SIG-M5 (cell line): Measurements from ENCODE around the gene HIRA.
"Not testable (repeated sequence)": the region's sequence is repeated elsewhere in the genome, so short reads cannot be mapped to it uniquely, and the experiment has no call there.

Experiments used
- DNase-seq: peaks from one replicate; lab custom pipeline; 2025; lab: John Stamatoyannopoulos, UW

Gene HIRA

DNA sequence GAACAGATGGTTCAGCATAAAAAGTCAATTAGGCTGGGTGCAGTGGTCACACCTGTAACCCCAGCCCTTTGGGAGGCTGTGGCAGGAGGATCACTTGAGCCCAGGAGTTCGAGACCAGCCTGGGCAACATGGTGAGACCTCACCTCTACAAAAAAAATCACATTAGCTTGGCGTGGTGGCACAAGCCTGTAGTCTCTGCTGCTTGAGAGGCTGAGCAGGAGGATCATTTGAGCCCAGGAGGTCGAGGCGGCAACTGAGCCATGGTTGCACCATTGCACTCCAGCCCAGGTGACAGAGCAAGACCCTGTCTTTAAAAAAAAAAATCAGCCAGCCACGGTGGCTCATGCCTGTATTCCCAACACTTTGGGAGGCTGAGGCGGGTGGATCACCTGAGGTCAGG lies 108.1 kb downstream of the HIRA start:
- DNase-seq: not testable (repeated sequence)

DNA sequence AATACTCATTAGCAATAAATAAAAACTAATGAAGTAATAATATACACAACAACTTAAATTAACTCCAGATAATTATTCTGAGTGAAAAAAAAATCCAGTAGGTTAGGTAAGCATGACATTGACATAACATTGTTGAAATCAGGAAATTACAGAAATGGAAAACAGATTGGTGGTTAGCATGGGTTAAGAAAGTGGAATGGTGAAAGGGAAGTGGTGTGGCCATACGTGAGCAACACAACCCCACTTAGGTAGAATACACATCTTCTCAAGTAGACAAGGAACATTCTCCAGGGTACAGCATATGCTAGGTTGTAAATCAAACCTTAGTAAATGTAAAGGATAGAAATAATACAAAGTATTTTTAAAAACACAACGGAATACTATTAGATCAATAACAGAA lies 109.8 kb downstream of the HIRA start:
- no peak for DNase-seq

DNA sequence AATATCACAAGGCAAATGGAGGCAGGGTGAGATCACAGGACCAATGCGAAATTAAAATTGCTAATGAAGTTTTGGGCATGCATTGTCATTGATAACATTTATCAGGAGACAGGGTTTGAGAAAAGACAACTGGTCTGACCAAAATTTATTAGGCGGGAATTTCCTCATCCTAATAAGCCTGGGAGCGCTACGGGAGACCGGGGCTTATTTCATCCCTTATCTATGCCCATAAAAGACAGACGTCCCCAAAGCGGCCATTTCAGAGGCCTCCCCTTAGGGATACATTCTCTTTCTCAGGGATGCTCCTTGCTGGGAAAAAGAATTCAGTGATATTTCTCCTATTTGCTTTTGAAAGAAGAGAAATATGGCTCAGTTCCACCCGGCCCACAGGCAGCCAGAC lies 111.4 kb downstream of the HIRA start:
- not testable (repeated sequence) for DNase-seq

DNA sequence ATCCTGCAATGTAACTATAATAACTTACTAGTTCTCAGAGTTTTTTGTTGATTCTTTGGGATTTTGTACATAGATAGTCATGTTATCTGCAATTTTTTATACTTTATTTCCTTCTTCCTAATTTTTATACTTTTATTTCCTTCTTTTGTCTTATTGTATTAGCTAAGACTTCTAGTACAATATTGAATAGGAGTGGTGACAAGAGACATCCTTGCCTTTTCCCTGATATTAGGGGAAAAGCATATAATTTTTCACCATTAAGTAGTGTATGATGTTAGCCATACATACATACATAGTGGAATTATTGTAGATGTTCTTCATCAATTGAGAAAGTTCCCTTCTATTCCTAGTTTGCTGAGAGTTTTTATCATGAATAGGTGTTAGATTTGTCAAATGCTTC lies 112.3 kb downstream of the HIRA start:
- DNase-seq: no peak

DNA sequence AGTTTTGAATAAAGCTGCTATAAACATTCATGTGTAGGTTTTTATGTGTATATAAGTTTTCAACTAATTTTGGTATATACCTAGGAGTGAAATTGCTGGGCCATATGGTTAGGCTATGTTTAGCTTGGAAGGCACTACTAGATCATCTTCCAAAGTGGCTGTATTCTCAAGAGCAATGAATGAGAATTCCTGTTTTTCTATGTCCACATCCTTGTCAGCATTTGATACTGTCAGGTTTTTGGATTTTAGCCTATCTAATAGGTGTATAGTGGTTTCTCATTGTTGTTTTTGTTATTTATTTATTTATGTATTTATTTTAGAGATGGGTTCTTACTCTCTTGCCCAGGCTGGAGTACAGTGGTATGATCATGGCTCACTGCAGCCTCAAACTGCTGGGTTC lies 113.7 kb downstream of the HIRA start:
- DNase-seq: no peak

DNA sequence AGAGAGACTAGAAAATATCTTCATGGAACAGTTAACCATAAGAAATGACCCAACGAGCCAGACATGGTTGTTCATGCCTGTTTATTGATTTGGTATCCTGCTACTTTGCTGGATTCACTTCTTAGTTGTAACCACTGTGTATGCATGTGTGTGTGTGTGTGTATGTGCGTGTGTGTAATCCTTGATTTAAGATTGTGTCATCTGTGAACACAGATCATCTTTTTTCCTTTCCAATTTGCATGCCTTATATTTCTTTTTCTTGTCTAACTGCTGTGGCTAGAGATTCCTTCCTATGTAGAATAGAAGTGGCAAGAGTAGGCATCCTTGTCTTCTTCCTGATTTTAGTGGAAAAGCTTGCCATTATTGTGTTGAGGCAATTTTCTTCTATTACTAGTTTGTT lies 123.7 kb downstream of the HIRA start:
- DNase-seq: no peak

DNA sequence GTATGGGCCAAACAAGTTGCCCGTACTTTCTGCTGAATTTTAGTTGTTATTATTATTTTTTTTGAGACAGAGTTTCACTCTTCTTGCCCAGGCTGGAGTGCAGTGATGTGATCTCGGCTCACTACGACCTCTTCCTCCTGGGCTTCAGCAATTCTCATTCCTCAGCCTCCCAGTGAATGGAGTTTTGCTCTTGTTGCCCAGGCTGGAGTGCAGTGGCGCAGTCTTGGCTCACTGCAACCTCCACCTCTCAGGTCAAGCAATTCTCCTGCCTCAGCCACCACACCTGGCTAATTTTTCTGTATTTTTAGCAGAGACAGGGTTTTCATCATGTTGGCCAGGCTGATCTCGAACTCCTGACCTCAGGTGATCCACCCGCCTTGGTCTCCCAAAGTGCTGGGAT lies 125.0 kb downstream of the HIRA start:
- not testable (repeated sequence) for DNase-seq

DNA sequence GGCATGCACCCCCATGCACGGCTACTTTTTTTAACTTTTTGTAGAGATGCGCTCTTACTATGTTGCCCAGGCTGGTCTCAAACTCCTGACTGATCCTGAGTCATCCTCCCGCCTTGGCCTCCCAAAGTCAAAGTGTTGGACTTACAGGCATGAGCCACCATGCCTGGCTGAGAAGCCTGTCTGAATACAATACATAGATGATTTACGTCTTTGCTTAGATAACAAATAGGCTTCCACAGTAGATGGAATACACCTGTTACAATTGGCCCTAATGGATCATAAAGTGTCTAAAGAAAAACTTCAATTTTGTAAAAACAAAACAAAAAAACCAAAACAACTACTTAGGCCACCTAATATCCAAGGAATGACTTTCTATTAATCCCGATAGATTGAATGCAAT lies 127.0 kb downstream of the HIRA start:
- no peak for DNase-seq

DNA sequence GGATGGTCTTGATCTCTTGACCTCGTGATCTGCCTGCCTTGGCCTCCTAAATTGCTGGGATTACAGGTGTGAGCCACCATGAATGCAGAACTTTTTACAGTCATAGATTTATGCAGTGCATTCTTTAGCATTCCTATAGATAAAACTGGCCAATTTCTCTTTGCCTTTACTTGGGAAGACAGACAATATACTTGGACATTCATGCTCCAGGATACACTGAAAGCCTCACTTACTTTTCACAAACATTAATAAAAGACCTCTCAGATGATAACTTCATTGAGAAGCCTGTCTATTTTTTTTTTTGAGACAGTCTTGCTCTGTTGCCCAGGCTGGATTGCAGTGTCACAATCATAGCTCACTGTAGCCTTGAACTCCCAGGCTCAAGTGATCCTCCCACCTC lies 127.7 kb downstream of the HIRA start:
- no peak for DNase-seq

DNA sequence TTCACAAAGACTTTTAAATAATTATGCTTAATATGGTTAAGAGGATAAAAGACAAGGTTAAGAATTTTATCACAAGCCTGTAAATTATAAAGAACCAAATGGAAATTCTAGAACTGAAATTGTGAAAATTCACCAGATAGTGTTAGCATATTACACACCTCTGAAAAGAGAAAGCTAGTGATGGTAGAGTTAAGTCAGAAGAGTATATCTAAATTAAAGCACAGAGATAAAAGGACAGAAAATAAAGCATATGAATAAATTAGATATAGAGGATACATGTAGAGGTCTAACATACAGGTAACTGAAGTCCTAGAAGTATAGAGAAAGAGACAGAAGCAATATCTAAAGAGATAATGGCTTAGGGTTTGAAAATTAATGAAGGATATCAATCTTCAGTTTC lies 135.8 kb downstream of the HIRA start:
- no peak for DNase-seq

DNA sequence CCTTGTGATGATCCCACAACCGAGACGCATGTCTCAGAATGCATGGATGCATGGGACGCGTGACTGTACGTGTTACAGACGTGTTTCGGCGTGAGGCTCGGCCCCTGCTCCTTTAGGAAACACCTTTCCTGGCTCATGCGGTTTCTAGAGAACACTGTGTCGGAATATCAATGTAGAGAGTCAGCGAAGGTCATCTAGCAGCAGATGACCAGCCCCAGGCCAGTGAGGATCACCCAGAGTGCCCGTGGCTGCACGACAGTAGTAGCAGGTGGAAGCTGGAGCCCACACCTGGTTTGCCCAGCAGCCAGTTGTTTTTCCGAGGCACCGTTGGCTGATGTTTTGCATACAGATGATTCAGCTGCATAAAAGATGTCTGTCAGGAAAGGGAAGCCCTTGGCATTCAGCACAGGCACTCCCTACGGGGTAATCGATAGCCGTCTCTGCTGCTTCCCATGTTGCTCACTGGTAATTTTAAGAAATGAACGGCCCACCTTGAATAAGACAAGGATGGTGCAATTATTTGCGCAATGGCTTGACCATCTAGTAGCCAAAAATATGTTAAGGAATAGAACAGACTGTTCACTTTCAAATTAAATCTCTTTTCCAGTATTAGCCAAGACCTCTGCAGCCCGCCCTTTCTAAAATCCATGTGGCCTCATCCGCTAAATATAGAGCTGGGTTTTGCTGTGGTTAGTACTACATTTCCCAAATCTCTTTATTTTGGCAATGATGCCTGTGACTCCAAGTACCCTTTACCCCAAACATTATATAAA lies 138.9 kb downstream of the HIRA start:
- no peak for DNase-seq

DNA sequence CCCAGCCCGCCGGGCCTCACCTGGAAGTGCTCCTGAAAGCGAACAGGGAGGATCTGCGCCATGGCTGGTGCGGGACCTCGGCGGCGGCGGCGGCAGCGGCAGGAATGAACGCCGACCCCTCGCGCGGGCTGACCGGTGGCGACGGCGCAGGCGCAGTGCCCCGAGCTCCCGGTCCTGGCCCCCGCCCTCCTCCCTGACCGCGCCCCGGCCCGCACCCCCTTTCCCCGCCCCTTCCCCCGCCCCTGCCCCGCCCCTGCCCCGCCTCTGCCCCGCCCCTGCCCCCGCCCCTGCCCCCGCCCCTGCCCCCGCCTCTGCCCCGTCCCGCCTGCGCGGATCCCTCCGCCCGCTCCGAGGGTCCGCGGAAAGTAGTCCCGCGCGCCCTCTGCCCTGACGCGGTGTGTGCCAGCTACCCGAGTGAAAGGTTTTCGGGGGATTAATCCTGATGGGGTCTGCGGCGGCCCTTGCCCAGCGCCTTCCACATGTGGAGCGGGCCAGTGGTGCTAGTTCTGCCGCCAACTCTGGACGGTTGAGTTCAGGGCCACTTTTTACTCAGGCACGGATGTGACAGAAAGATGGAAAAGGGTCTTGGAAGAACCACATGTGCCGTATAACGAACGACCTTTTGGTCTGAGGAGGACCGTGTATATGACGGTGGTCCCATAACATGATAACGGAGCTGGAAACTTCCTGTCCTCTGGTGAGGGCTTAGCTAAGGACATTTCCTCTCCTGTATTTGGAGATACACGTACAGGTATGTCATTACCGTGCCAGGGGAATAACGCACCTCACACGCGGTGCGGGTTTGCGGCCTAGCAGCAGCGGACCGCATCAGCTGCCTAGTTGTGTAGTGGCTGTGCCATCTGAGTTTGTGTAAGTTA lies 139.7 kb downstream of the HIRA start, which contains the start of gene CLTCL1:
Gene CLTCL1 (minus strand): TSS at position 140 of the 878 bp plus-strand sequence. CDS start 78 bp downstream, at position 62.
- no peak for DNase-seq

DNA sequence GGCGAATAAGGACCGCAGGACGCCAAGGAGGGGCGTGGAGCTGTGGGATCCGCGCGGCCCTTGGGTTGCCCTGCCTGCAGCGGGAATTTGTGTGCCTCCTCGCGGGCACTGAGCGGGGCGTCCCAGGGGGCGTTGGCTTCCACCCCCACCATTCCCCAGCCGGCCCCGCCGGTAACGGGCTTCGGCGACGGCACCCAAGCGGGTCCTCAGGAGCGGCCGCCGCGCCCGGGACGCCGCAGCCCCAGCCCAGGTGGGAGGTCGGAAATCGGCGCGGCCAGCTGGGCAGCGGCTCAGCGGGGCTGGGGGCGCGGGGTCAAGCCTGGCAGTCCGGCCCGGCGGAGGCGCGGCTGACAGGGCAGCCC lies 140.3 kb downstream of the HIRA start:
- no peak for DNase-seq

DNA sequence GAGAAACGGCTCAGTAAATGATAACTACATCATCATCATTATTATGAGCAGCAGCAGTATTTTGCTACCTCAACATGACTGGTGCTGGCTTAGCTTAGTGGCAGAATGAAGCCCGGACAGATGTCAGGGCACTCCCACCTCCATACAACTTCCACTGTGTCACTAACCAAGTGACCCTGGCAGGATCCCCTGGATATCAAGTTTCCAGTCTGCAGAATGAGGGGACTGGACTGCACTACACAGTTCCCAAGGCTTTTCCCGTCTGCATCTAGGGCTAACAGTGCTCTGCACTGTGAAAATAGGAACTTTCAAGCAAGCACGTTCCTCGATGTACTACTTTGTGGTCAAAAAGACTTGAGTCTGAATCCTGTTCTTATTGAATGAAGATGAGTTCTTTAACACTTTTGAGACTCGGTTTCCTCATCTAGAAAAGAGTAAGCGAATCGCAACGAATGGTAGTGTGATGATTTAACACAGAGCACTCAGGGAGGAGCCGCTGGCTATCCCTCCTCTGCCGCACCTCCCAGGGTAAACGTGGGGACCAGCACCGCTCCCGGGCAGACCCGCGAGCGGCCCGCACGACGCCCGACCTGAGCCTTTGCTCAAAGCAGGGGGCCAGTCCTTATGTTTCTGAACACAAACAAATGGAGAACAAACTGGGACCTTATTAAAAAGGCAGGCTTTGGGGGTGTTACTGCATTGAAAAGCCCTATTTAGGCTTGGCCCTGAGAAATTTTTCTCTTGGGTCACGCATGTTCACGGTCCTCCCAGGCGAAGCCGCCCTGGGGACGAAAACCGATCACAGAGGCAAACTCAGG lies 140.9 kb downstream of the HIRA start:
- DNase-seq: no peak

DNA sequence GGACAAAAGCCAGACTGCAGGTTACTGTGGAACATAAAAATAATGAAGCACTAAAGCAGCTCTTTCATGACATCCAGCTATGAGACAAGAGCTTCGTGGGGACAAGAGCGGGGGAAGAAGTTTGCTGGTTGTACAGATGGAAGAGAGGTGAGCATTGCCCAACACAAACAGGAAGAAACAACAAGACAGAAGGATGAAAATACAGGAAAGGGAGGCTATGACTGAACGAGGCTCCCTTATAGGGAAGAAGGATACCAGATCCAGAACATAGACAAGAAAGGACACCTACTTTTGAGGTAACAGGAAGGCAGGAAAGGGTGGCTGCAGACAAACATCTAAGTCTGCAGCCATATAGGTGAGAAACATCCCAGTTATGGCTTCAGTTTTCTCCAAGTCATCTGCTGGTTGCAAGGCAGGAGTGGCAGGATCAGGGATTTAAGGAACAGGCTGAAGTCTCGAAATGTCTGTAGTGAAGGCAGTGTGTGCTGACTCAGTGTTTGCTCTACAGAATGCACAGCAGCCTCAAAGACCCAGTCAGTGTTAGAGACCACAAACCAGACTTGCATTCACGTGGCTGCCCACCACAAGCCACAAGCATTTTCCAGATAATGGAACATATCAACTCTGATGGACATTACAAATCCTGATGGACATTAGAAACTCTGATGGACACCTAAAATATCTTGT lies 141.9 kb downstream of the HIRA start:
- DNase-seq: no peak

DNA sequence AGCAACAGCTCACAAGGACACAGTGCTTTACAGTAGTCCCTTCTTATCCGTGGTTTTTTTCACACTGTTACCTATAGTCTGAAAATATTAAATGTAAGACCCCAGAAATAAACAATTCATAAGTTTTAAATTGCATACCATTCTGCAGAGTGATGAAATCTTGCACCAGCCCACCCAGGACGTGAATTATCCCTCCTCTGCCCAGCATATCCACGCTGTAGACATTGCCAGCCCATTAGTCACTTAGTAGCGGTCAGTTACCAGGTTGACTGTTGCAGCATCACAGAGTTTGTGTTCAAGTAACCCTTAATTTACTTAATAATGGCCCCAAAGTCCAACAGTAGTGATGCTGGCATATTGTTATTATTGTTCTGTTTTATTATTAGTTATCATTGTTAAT lies 143.6 kb downstream of the HIRA start:
- no peak for DNase-seq

DNA sequence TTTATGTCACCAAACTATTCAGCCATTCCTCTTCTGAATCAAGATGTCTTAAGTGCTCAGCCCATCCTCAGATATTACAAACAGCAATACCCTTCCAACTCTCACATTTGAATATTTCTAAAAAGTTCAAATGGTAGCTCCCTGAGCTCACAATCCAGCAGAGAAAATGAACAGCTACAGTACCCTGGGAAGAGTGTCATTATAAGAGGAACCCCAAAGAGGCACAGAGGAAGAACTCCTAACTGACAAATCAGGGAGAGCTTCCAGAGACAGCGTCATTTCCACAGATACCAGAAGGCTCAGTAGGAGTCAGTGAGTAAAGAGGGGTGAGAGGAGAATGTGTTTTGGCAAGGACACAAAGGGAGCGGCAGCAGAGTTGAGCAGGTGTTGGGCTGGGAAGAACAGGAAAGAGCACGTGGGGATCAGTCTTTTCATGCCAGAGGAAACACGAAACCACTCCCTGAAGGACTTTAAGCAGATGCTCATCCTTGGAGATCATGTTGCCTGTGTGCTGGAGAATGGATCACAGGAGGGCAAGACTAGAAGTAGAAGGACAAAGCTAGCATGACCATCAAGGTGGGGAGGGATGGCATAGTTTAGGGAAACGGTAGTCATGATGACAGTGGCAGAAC lies 144.3 kb downstream of the HIRA start:
- DNase-seq: no peak

DNA sequence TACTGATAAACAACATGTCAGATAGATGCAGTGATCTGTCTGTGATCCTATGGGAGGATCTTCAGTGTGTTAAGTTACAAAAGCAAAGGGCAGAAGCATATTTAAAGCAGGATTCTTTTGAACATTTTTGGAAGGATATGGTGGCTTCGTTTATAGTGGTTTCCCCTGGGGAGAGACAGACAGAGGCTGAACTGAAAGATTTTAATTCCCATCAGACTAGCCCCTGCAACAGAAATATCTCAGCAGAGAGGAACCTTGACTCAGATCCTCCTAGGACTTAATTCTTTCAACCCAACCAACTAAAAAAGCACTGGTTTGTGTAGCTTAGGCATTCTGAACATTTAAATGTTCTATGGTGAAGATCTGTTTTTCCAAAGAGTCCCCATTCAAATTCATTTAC lies 145.7 kb downstream of the HIRA start:
- DNase-seq: no peak
